Trophoblast cell (in vitro differentiated cells and primary cell): ENCODE measurements around the gene KIF26B.

Experiments used
- DNase-seq, 2 donors: peaks; one replicate each; pipeline ENCODE4 v3.0.0-alpha.2; 2016
- H2AFZ ChIP-seq: 2 replicates; pipeline ENCODE4 v1.6.1; 2013; ENCODE audit warnings: low read length, moderate library complexity, mild to moderate bottlenecking; ENCODE audit not compliant: insufficient read depth, poor library complexity
- H2AK5ac ChIP-seq: 2 replicates; pipeline ENCODE4 v1.6.1; 2013; ENCODE audit warnings: mild to moderate bottlenecking, low read length
- H2BK120ac ChIP-seq: 2 replicates; pipeline ENCODE4 v1.6.1; 2013; ENCODE audit warnings: low read length, mild to moderate bottlenecking, moderate library complexity; ENCODE audit not compliant: insufficient read depth, poor library complexity
- H2BK12ac ChIP-seq: 2 replicates; pipeline ENCODE4 v1.6.1; 2013; ENCODE audit warnings: mild to moderate bottlenecking, low read length, moderate library complexity
- H2BK5ac ChIP-seq: 2 replicates; pipeline ENCODE4 v1.6.1; 2013; ENCODE audit warnings: low read length, low read depth, moderate library complexity, mild to moderate bottlenecking; ENCODE audit not compliant: poor library complexity
- H3K14ac ChIP-seq: 2 replicates; pipeline ENCODE4 v1.6.1; 2013; ENCODE audit warnings: mild to moderate bottlenecking, low read length
- H3K18ac ChIP-seq: 2 replicates; pipeline ENCODE4 v1.6.1; 2013; ENCODE audit warnings: mild to moderate bottlenecking, low read length
- H3K23ac ChIP-seq: 2 replicates; pipeline ENCODE4 v1.6.1; 2013; ENCODE audit warnings: low read length
- H3K27ac ChIP-seq: 2 replicates; pipeline ENCODE4 v1.5.1; 2013; ENCODE audit warnings: low read depth, mild to moderate bottlenecking, inconsistent platforms, low read length, moderate library complexity
- H3K27me3 ChIP-seq: 2 replicates; pipeline ENCODE4 v1.6.1; 2013; ENCODE audit warnings: inconsistent platforms, mild to moderate bottlenecking, low read length, moderate library complexity; ENCODE audit not compliant: insufficient read depth
- H3K36me3 ChIP-seq, 2 experiments: 1 replicate in 1 of 2; 2 replicates in 1 of 2; pipeline ENCODE4 v1.6.1; 2013; ENCODE audit warnings: low read length in 2 of 2, mild to moderate bottlenecking in 2 of 2, moderate library complexity in 1 of 2; ENCODE audit not compliant: insufficient read depth in 2 of 2, control insufficient read depth in 1 of 2
- H3K4ac ChIP-seq: 2 replicates; pipeline ENCODE4 v1.6.1; 2013; ENCODE audit warnings: low read depth, mild to moderate bottlenecking, low read length, moderate library complexity
- H3K4me1 ChIP-seq, 2 experiments: 1 replicate in 1 of 2; 2 replicates in 1 of 2; pipeline ENCODE4 v1.6.1; 2013; ENCODE audit warnings: low read length in 2 of 2, mild to moderate bottlenecking in 2 of 2, moderate library complexity in 1 of 2; ENCODE audit not compliant: insufficient read depth in 2 of 2, control insufficient read depth in 1 of 2
- H3K4me2 ChIP-seq: 2 replicates; pipeline ENCODE4 v1.6.1; 2013; ENCODE audit warnings: inconsistent platforms, mild to moderate bottlenecking, low read length, moderate library complexity
- H3K4me3 ChIP-seq: 2 replicates; pipeline ENCODE4 v1.5.1; 2013; ENCODE audit warnings: mild to moderate bottlenecking, low read depth, low read length, inconsistent platforms
- H3K79me1 ChIP-seq: one replicate; pipeline ENCODE4 v1.6.1; 2013; ENCODE audit warnings: low read length
- H3K79me2 ChIP-seq: 2 replicates; pipeline ENCODE4 v1.6.1; 2013; ENCODE audit warnings: low read length, mild to moderate bottlenecking; ENCODE audit not compliant: control insufficient read depth, insufficient read depth, poor library complexity
- H3K9ac ChIP-seq: 2 replicates; pipeline ENCODE4 v1.6.1; 2013; ENCODE audit warnings: mild to moderate bottlenecking, low read length
- H3K9me3 ChIP-seq: 2 replicates; pipeline ENCODE4 v1.6.1; 2013; ENCODE audit warnings: low read depth, mild to moderate bottlenecking, control low read depth, inconsistent platforms, low read length; ENCODE audit not compliant: insufficient read depth
- H4K12ac ChIP-seq: 2 replicates; pipeline ENCODE4 v1.6.1; 2013; ENCODE audit warnings: low read depth, mild to moderate bottlenecking, low read length, moderate library complexity
- H4K8ac ChIP-seq: 2 replicates; pipeline ENCODE4 v1.6.1; 2013; ENCODE audit warnings: low read depth, mild to moderate bottlenecking, low read length, moderate library complexity
- H4K91ac ChIP-seq: one replicate; pipeline ENCODE4 v1.6.1; 2013; ENCODE audit warnings: low read depth, mild to moderate bottlenecking, low read length, moderate library complexity
- WGBS: extraction: QIAGEN DNeasy Blood & Tissue Kit; methylation state at CpG from one replicate; pipeline ENCODE4 v1.1.7; 2013; ENCODE audit warnings: missing lambda C conversion rate; ENCODE audit not compliant: insufficient read length, insufficient coverage; ENCODE audit errors: extremely low coverage; 5-methylcytosine and 5-hydroxymethylcytosine counted together

The KIF26B gene

GRCh38 chr1:245416781-245417180, 262.0 kb downstream of the KIF26B start:
- H3K18ac ChIP-seq, result no peak overlapping the region
- H3K9ac ChIP-seq, result no peak overlapping the region
- no CpG with 5 or more reads among the region's 2 CpGs for WGBS

GRCh38 chr1:245418077-245418476, 263.3 kb downstream of the KIF26B start:
- H3K79me1 ChIP-seq, result no peaks in the 10 kb centered on the region
- H3K4me1 ChIP-seq, result no peaks in the 10 kb centered on the region
- no peak overlapping the region for H3K14ac ChIP-seq
- H3K4ac ChIP-seq, result no peak overlapping the region
- no peak overlapping the region for H3K18ac ChIP-seq
- H4K91ac ChIP-seq, result no peak overlapping the region
- H3K27me3 ChIP-seq, result no peaks in the 10 kb centered on the region
- no peak overlapping the region for H2BK12ac ChIP-seq
- no peak overlapping the region for H2AK5ac ChIP-seq
- H3K9me3 ChIP-seq, result no peaks in the 10 kb centered on the region
- H3K27ac ChIP-seq, result no peak overlapping the region
- DNase-seq, result no peak
- WGBS, result no CpG with 5 or more reads among the region's 14 CpGs
- H3K9ac ChIP-seq, result no peak overlapping the region
- H2BK5ac ChIP-seq, result no peak overlapping the region
- H3K23ac ChIP-seq, result no peak overlapping the region
- no peaks in the 10 kb centered on the region for H3K79me2 ChIP-seq
- H2BK120ac ChIP-seq, result no peak overlapping the region
- H4K12ac ChIP-seq, result no peak overlapping the region
- H3K4me3 ChIP-seq, result no peak overlapping the region
- H3K4me2 ChIP-seq, result no peak overlapping the region
- H2AFZ ChIP-seq, result no peak overlapping the region
- H3K36me3 ChIP-seq, result peaks cover 20 to 27% of the 10 kb centered on the region in 2 experiments
- H4K8ac ChIP-seq, result no peak overlapping the region

More at GRCh38 chr1:245416781-245417180, 262.0 kb downstream of the KIF26B start:
- no peaks in the 10 kb centered on the region for H3K4me1 ChIP-seq
- H3K14ac ChIP-seq, result no peak overlapping the region
- no peak overlapping the region for H3K27ac ChIP-seq
- no peak overlapping the region for H2BK120ac ChIP-seq
- H3K79me2 ChIP-seq, result no peaks in the 10 kb centered on the region
- no peak overlapping the region for H2AFZ ChIP-seq
- no peak overlapping the region for H4K12ac ChIP-seq
- H2AK5ac ChIP-seq, result no peak overlapping the region
- H2BK5ac ChIP-seq, result no peak overlapping the region
- no peak overlapping the region for H3K23ac ChIP-seq
- H3K4me3 ChIP-seq, result no peak overlapping the region
- H3K79me1 ChIP-seq, result no peaks in the 10 kb centered on the region
- no peak for DNase-seq
- H3K36me3 ChIP-seq, result peaks cover 15 to 21% of the 10 kb centered on the region in 2 experiments
- H3K4ac ChIP-seq, result no peak overlapping the region
- H4K8ac ChIP-seq, result no peak overlapping the region
- H4K91ac ChIP-seq, result no peak overlapping the region
- no peak overlapping the region for H3K4me2 ChIP-seq
- H3K9me3 ChIP-seq, result no peaks in the 10 kb centered on the region
- H3K27me3 ChIP-seq, result no peaks in the 10 kb centered on the region
- H2BK12ac ChIP-seq, result no peak overlapping the region

- no CpG with 5 or more reads among the region's 15 CpGs for WGBS
- Histone ChIP-seq H4K8ac (no peak overlapping the region), H3K4me2 (no peak overlapping the region), H3K27me3 (no peaks in the 10 kb centered on the region), H3K4ac (no peak overlapping the region), H3K79me2 (no peaks in the 10 kb centered on the region), H3K4me3 (no peak overlapping the region), H3K9ac (no peak overlapping the region), H3K23ac (no peak overlapping the region), H3K9me3 (no peaks in the 10 kb centered on the region), H4K91ac (no peak overlapping the region), H2BK5ac (no peak overlapping the region), H3K4me1 (no peaks in the 10 kb centered on the region), H4K12ac (no peak overlapping the region), H3K18ac (peak overlapping the region; percentile 11), H2BK120ac (no peak overlapping the region), H3K36me3 (peaks cover 14 to 24% of the 10 kb centered on the region in 2 experiments), H3K14ac (no peak overlapping the region), H2AK5ac (no peak overlapping the region), H2AFZ (no peak overlapping the region), H3K27ac (no peak overlapping the region), H2BK12ac (no peak overlapping the region), H3K79me1 (no peaks in the 10 kb centered on the region)
- DNase-seq, result no peak
Measured at GRCh38 chr1:245419461-245419978, 264.7 kb downstream of the KIF26B start.

DNA sequence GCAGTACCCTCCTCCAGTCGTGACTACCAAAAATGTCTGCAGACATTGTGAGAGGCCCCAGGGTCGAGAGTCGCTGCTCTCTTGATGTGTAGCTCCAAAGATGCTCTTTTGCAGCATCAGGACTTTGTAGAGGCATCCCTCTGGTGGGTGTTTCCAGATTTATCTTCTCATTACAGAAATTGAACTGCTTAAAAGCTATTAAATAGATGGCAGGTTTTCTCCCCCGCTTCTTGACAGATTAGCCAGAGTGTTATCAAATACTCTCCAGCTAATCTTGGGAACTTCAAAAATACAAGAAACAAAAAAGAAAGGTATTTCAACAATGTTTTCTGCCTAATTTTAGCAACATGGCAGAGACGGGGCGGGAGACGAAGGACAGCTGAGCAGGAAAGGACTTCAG, 265.2 kb downstream of the KIF26B start:
- peaks cover 14 to 22% of the 10 kb centered on the region in 2 experiments for H3K36me3 ChIP-seq
- H2BK12ac ChIP-seq, result no peak overlapping the region
- no peak overlapping the region for H3K14ac ChIP-seq
- no peak overlapping the region for H3K4ac ChIP-seq
- H2BK5ac ChIP-seq, result no peak overlapping the region
- no peak overlapping the region for H4K91ac ChIP-seq
- H3K18ac ChIP-seq, result no peak overlapping the region
- H2AK5ac ChIP-seq, result no peak overlapping the region
- no peaks in the 10 kb centered on the region for H3K79me1 ChIP-seq
- no peak overlapping the region for H4K12ac ChIP-seq
- H3K27me3 ChIP-seq, result no peaks in the 10 kb centered on the region
- H2AFZ ChIP-seq, result no peak overlapping the region
- H4K8ac ChIP-seq, result no peak overlapping the region
- no peak overlapping the region for H3K23ac ChIP-seq
- no peak overlapping the region for H3K4me3 ChIP-seq
- no peaks in the 10 kb centered on the region for H3K79me2 ChIP-seq
- H3K9ac ChIP-seq, result no peak overlapping the region
- no peak overlapping the region for H3K27ac ChIP-seq
- H2BK120ac ChIP-seq, result no peak overlapping the region
- no peak for DNase-seq
- WGBS, result no CpG with 5 or more reads among the region's 7 CpGs
- no peaks in the 10 kb centered on the region for H3K9me3 ChIP-seq
- no peaks in the 10 kb centered on the region for H3K4me1 ChIP-seq
- H3K4me2 ChIP-seq, result no peak overlapping the region
